Muscle of back (tissue), 11 donors: Measurements from ENCODE around the gene CYB5D1. TPM values are rescaled to one million over a fixed set of nuclear protein-coding genes. Genes with fewer than 3 reads are reported as not detected.
A peak's percentile ranks its signal among the peaks of the same experiment; 100 is the strongest.

Experiments
- DNase-seq, 3 donors: peaks; one replicate each; pipeline versions ENCODE4 v3.0.0 to v3.0.0-alpha.2; 2013
- polyA plus RNA-seq, 10 donors: library from polyadenylated mRNA; unstranded; fragments of 120-200 nt; gene quantifications; one replicate each; pipeline ENCODE4 v1.2.1, GENCODE V29; 2013; ENCODE audit not compliant: insufficient read length in 10 of 10

Gene CYB5D1
- polyA plus RNA-seq, 10 donors: 5.4 to 9.5 (median 8.3) TPM

DNA sequence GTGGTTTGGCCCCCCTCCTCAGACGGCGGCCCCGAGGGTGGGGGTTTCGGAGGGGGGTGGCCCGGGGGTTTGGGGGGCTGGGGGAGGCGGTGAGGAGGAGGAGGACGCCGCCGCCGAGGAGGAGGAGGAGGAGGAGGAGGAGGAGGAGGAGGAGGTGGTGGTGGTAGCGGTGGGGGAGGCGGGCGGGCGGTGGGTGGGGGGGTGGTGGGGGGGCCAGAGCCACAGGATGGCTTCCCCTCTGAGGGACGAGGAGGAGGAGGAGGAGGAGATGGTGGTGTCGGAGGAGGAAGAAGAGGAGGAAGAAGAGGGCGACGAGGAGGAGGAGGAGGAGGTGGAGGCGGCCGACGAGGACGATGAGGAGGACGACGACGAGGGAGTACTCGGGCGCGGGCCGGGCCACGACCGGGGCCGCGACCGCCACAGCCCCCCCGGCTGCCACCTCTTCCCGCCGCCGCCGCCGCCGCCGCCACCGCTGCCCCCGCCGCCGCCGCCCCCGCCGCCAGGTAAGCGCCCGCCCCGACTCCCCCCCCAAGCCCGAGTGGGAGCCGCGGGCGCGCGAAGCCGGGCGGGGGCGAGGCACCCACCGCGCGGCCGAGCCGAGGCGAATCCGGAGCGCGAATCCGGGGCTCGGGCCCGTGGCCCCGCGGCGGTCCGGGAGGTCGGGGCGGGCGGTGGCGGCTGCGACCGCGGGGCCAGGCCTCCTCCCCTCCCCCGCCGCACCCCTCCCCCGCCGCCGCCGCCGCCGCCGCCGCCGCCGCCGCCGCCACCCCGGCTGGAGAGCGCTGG lies 27.0 kb downstream of the CYB5D1 start:
- peak in 1 of 3 donors; percentile 59 for DNase-seq

DNA sequence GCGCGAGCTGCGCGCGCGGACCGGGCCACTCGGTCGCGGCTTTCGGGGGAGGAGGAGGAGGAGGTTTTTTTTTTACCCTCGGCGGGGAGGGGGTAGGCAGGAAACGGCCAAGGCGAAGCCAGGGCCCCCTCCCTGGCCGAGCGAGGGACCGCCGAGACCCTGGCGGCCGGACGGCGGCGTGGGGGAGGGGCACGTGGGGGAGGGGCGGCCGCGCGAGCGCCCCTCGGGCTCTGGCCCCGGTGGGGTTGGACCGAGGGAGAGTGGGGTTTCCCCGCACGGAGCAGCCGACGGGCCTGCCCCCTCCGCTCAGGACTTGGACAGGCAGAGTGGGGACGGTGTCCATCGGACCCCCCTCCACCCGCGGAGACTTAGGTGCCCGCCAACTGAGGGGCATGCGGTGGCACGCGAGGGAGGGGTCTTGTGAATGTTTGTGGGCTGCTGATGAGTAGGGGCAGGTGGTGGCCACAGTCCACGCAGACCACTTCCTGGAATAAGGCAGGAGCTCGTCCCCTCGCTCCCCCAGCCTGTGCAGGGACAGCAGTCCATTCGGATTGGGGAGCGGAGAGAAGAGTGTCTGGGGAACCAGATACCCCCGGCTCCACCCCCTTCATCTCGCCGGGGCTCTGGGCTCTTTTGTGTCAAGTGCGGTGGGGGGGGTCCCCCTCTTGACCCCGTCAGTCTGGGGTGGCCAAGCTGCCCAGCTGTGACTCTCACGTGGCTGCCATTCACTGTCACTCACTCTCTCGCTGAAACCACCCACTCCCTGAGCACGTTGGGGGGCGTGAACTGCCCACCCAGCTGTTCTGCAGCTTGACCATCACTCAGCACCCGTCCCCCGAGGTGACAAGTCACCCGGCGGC lies 27.8 kb downstream of the CYB5D1 start:
- peak; percentile 53 to 84 (median 60) for DNase-seq

DNA sequence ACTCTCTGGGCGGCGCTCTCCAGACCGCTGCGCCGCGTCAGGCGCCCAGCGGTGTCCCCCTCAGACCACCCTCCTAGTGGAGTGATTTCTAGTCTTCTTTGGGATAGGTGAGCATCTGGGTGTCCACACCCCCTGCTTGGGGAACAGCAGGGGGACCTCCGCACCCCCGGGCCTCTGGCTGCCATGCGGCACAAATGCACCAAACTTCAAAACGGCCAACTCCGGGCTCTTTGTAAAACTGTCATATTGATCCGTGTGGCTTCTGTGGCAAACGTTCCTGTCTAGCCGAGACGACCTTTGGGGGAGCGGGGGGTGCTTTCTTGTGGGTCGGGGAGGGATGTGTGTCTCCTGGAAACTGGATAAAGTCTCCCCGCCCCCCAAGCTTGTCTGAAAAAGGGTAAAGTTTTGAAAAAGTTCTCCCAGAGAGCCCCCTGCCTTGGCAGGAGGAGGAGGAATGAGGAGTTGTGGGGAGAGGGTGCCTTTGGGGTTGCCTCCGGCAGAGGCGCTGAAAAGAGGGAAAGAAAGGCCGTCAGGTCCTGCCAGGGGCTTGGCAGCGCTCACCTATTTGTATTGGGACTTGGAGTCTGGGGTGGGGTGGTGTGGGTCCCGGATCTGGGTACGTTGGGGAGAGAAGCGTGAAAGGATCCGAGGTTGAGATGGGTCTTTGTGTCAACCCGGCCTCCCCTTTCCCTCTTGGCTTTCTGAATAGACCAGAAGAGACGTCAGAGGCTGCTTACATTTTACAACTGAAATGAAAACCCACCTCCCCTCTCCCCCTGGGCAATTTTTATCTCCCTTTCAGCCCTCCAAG lies 28.6 kb downstream of the CYB5D1 start:
- peak; percentile 34 to 83 (median 61) for DNase-seq

DNA sequence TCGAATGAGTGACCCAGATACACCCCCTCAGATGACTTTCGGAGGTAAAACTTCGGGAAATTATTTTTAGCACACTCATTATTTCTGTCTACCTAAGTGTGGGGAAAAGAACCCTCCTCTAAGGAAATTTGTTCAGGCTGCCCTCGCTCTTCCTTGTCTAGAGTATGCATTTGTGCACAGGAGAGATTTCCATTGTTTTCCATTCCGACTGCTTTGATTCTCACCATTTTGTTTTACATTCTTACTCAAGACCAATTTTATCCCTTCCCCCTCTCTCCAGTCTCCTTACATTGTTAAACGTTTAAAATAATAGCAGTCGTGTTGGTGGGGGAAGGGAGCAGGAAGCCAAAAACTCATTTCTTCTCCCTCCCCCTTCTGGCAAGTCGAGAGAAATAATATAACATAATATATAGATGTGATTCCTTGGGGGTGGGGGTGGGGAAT lies 29.3 kb downstream of the CYB5D1 start:
- no peak for DNase-seq

DNA sequence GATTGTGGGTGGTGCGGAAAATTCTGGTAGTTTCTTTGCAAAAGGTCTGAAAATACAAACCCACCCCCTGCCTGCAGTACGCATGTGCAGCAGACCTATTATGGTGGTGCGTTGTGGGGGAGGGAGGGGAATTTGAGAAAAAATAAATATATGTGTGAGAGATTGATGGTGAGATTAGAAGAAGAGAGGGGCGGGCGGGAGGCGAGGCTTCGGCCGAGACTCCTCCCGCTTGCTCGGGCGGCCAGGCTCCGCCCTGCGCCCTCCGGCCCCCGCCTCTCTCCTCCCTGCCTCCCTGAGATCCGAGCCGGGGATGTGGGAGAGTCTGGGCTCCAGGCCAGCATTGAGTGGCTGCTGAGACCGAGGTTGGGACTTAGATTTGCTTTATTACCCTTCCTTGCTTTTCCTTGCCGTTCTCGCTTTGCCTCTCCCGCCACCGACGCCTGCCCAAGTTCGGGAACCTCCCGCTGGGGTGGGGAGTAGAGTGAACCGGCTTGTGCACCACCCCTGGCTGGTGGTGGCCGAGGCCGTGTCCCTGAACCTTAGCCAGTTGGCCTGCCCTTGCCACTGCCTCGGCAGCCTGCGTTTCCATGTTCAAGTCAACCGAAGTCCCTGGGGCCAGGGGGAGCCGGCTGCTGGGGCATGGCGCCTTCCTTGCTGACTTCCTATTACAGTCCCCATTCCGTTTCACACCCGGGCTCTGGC lies 29.8 kb downstream of the CYB5D1 start:
- DNase-seq: peak; percentile 97 to 99 (median 98)

DNA sequence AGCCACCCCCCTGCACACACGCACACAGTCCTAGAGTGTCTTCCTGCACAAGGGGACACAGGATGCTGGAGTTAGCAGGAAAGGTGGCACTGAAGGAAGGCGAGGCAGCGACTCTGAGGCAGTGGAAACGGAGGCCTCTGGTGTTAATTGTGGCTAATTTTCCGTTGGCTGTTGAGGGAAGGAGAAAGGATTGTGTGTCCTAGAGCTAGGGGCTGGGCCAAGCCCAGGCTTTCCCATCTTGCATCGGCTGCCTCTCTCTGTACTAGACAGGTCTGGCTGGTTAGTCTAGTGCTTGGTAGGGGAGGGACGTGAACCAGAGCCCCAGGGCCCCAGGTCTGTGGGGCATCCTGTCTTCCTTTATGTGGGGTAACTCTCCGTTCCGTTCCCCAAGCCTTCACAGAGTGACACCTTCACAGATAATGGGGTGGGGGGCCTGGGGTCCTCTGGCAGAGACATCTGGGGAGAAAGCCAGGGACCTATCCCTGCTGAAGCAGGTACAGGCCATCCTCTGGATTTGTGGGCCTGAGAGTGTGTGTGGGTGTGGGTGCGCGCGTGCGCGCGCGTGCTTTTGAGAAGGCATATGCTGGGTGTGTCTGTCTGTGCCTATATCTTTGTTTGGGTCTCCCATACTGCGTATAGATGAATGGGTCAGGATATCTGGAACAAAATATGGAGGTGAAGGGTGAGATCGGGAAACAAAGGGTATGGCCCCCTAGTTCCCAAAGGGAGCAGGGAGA lies 30.5 kb downstream of the CYB5D1 start, which contains the start of gene CHD3:
CHD3 (plus strand) TSS at position 606 of the 737 bp plus-strand sequence. CDS start 212 bp downstream, outside the sequence.
- DNase-seq: peak in 1 of 3 donors; percentile 63

DNA sequence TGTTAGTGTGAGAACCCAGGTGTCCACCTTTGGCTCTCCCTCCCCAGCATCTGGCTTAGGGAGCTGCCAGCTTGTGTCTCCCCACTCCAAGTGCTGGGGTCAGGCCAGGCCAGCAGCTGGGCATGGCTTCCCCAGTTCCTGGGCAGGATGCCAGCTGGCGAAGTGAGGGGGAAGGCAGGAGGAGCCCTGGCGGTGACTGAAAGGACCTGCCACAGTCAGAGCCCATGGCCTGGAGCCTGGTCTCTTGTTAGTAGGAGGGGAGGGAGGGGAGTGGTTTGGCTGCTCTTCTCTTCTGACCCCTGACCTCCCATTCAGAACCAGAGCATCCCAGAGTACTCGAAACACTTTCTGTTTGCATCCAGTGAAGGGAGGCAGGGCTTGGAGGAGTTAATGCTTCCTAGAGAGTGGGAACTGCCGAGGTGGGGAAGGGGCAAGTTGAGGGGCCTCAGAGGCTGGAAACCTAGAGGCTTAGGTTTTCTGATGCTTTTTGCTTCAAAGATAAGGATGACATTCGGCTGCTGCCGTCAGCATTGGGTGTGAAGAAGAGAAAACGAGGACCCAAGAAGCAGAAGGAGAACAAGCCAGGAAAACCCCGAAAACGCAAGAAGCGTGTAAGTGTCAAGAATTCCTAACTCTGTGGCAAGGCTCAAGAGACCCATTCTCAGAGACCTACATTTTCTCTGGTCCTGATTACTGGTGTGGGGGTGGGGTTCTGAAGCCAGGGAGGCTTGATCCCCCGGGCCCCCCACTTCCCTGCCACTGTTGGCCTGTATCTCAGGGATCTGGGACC lies 31.6 kb downstream of the CYB5D1 start:
- DNase-seq: peak; percentile 92 to 94 (median 93)

DNA sequence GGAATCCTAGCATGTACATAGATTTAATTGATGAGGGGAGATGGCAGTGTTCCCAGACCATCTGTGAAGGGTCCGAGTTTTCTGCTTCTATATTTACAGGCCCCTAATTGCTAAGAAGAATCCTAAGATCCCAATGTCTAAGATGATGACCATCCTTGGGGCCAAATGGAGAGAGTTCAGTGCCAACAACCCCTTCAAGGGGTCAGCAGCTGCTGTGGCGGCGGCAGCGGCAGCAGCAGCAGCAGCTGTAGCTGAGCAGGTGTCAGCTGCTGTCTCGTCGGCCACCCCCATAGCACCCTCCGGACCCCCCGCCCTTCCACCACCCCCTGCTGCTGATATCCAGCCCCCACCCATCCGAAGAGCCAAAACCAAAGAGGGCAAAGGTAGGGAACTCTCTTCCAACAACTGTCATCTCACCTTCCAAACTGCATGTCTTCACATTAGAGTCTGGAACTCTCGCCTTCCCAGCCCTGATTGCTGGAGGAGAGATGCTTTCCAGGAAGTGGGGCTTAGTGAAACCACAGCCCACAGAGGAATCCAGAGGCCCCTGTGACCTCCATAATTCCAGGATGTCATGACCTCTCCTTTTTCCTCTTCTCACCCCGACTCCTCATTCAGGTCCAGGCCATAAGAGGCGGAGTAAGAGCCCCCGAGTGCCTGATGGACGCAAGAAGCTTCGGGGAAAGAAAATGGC lies 35.5 kb downstream of the CYB5D1 start:
- peak in 1 of 3 donors; percentile 63 for DNase-seq

DNA sequence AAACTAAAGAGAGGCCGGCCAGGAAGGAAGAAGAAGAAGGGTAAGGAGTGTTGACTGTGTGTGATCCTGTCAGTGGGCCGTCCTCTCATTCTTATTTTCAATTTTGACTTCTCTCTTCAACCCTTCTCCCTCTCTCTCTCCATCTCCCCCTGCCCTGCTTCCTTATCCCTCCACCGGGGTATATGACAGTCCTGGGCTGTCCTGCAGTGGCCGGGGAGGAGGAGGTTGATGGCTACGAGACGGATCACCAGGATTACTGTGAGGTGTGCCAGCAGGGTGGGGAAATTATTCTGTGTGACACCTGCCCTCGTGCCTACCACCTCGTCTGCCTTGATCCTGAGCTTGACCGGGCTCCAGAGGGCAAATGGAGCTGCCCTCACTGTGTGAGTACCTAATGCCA lies 36.4 kb downstream of the CYB5D1 start:
- no peak for DNase-seq

DNA sequence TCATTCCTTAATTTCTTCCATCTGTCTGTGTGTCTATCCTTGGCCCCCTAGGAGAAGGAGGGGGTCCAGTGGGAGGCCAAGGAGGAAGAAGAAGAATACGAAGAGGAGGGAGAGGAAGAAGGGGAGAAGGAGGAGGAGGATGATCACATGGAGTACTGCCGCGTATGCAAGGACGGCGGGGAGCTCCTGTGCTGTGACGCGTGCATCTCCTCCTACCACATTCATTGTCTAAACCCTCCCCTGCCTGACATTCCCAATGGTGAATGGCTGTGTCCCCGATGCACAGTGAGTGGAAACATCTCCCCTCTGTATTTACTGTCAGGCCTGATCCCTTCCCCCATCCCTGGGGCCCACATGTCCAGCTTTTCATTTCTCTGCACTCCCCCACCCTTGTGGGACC lies 37.1 kb downstream of the CYB5D1 start:
- DNase-seq: no peak

DNA sequence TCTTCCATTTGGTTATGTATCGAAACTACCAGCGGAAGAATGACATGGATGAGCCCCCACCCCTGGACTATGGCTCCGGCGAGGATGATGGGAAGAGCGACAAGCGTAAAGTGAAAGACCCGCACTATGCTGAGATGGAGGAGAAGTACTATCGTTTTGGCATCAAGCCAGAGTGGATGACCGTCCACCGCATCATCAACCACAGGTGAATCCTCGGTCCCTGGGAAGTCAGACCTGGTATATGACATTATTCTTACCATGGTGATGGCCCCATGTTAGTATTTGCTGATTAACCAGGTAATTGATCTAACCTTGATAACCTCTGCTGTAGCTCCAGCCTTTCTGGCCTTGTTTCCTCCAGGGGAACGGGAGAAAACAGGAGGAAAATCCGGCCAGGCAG lies 39.3 kb downstream of the CYB5D1 start:
- DNase-seq: no peak

DNA sequence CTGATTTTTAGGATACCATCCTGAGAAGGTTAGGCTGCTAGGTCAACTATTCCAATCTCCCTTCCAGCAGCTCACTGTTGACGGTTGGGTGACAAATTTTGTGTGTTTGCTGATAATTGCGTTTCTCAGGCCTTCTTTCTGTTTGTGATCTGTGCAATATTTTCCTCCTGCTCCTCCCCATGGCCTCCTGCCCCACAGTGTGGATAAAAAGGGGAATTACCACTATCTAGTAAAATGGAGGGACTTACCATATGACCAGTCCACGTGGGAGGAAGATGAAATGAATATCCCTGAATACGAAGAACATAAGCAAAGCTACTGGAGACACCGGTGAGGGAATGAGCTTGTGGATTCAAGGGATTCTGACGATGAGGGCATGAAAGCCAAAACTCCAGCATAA lies 40.0 kb downstream of the CYB5D1 start:
- DNase-seq: peak in 1 of 3 donors; percentile 72

DNA sequence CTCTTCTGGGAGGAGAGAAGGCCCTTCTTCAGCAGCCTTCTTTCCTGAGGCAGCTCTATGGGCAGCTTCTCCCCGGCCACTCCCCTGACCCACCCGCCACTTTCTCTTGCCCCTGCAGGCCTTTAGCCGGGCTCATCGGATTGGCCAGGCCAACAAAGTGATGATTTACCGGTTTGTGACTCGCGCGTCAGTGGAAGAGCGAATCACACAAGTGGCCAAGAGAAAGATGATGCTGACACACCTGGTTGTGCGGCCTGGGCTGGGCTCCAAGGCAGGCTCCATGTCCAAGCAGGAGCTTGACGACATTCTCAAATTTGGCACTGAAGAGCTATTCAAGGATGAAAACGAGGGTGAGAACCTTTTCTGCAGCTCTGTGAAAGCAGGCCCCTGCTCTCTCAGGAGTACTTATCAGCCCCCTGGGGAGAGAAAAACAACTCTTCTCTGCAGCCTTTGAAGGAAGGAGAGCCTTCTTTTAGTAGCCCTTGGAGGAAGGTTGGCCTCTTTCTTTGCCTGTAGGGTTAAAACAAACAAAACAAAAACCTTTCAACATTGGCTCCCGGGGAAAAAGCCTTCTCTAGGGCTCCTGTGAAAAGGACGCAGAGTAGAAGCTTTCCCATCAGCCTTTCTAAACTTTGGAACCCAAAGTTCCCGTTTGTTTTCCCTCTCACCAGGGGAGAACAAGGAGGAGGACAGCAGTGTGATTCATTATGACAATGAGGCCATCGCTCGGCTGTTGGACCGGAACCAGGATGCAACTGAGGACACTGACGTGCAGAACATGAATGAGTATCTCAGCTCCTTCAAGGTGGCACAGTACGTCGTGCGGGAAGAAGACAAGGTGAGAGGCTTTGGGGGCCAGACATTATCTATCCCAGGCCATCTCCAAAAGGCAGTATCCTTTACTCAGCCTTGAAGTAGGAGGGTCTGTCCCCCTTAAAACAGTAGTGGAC lies 45.6 kb downstream of the CYB5D1 start:
- DNase-seq: no peak

DNA sequence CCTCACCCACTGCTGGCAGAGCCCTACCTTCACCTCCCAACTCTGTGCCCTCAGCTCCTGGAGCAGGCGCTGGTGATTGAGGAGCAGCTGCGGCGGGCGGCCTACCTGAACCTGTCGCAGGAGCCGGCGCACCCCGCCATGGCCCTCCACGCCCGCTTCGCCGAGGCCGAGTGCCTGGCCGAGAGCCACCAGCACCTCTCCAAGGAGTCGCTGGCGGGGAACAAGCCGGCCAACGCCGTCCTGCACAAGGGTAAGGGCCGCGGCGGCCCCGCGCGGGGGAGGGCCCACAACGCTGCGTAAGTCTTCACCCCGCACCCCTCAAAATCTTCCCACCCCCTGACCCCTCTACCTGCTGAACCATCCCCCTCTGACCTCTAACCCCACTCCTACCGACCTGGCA lies 51.3 kb downstream of the CYB5D1 start:
- no peak for DNase-seq

DNA sequence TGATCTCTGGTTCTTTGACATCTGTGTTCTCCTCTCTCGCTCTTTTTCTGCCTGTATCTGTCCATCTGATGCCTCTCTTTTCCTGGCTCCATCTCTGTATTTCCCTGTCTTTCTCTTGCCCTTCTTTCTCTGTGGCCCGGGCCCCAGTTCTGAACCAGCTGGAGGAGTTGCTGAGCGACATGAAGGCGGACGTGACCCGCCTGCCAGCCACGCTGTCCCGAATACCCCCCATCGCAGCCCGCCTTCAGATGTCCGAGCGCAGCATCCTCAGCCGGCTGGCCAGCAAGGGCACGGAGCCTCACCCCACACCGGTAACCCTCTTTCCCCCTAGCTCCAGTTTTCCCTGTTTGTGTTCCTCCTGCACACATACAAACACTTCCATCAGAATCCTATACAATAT lies 52.5 kb downstream of the CYB5D1 start:
- no peak for DNase-seq

DNA sequence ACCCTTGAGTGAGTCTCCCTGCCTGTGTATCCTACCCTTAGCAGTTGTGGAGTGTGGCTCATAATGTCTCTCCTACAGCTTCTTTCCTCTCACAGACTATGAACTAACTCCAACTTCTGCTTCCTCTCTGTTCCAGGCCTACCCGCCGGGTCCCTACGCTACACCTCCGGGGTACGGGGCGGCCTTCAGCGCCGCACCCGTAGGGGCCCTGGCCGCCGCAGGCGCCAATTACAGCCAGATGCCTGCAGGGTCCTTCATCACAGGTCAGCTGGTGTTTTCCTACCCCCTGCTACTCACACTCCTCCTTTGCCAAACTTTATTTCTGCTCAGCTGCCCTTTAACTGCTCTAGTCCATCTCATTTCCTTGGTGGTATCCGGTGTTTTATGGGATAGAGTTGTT lies 52.9 kb downstream of the CYB5D1 start:
- DNase-seq: no peak

DNA sequence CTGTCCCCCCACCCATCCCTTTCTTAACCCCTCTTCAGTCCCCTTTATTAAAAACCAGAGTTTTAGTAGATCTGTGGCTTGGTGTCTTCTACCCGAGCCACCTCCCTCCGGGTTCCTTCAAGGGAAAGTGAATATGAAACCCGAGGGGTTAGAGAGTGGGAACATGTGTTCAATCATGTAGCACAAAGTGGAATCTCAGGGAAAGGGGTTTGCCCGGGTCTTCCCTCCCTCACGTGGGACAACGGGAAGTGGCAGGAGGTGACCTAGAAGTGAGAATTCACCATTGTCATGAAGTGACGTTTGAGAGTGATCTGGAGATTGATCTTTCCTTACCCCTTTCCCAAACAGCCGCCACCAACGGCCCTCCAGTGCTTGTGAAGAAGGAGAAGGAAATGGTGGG lies 53.3 kb downstream of the CYB5D1 start:
- no peak for DNase-seq
